ENCODE measurements around the gene CRACR2A.

DNA sequence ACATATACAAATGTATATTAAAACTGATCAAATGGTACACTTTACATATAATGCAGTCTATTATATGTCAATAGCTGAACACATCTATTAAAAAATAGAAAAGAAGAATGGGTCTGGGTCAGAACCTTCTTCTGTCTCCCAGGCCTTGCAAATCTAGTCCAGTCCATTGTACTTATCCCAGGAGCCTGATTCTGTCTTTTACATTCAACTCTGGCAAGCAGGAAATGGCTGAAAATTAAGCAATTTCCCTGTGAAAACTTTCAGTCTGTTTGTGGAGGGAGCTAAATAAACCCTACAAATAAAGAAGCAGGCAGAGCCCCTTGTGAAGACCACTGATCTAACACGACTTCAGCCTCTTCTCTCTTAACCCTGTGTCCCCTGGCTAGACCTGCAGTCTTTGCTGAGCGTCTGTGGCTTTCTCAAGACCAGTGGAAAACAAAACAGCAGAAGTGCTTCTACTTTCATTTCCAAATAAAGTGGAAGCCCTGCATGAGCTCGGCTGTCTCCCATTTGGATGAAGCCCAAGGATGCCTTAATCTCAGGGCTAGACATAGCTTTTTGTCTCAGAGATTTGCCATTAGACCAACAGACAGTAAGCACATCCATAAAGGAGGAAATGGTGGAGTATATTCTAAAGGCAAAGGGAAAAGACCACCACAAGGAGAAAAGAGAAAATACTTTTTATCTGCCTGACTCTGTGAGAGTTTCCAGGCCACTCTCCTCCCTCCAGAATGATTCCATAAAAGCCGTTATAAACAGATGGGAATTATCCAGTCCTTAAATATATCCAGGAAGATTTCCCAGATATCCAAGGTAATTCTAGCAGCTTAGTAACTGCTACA lies 48.2 kb downstream of the CRACR2A start:
- TF ChIP-seq CTCF (IDR thresholded peaks at IDR 0.05) (no peak), POLR2AphosphoS5 (IDR thresholded peaks at IDR 0.05) (no peak)
